HepG2 (cell line): ENCODE data around the gene TBC1D32. TPM values are rescaled to one million over a fixed set of nuclear protein-coding genes. Genes with fewer than 3 reads are reported as not detected.

ENCODE experiments used
- ATAC-seq: fragments of 200-7000 bp; cut with Tn5 transposase; 3 replicates; pipeline ENCODE4 v1.9.1; 2020; ENCODE audit warnings: mild to moderate bottlenecking, moderate library complexity
- BruUV-seq: library from RNA; stranded (reverse); fragments of 400-500 nt; replicated peaks from 2 replicates; lab custom pipeline; 2021; lab: Mats Ljungman, UMichigan
- CTCF ChIA-PET: fragments of 300-600 bp; formaldehyde crosslinking; extraction: SDS; loops from one replicate; lab custom pipeline; 2021; ENCODE audit warnings: low total read pairs, inconsistent platforms, low intra/inter-chr PET ratio; lab: Yijun Ruan, JAX
- POLR2A ChIA-PET: fragments of 350-600 bp; sonication (Branson Sonifier 250); formaldehyde crosslinking; loops from one replicate; lab custom pipeline; 2020; ENCODE audit warnings: antibody characterized with exemption, inconsistent platforms; lab: Yijun Ruan, JAX
- DNase-seq: peaks from one replicate; pipeline ENCODE4 v3.0.0-alpha.2; 2015; ENCODE audit warnings: low spot score
- FAIRE-seq: peaks from 3 replicates; lab custom pipeline; 2011; peaks lifted over from hg19 to GRCh38; lab: Jason Lieb, UNC
- H2AFZ ChIP-seq: one replicate; pipeline ENCODE4 v1.6.1; 2011; ENCODE audit warnings: low read length, inconsistent platforms
- H3K27ac ChIP-seq: fragments of 300-600 bp; 3 replicates; pipeline ENCODE4 v1.8.0; 2011; ENCODE audit warnings: mixed run types, mild to moderate bottlenecking, mixed read lengths, low read length, inconsistent platforms; ENCODE audit not compliant: insufficient read depth; ENCODE audit errors: extremely low read length
- H3K27me3 ChIP-seq, 2 experiments: fragments of 200-600 bp in 1 of 2; 2 replicates in 1 of 2; 3 replicates in 1 of 2; pipeline versions ENCODE4 v1.6.0 to v1.8.0; 2011; ENCODE audit warnings: low read length in 2 of 2, mild to moderate bottlenecking in 2 of 2, moderate library complexity in 2 of 2, inconsistent platforms in 1 of 2; ENCODE audit not compliant: insufficient read depth in 2 of 2, control insufficient read depth in 1 of 2
- H3K36me3 ChIP-seq, 2 experiments: fragments of 200-600 bp in 1 of 2; replicated peaks in 1 of 2; 2 replicates in 1 of 2; 3 replicates in 1 of 2; pipeline versions ENCODE4 v1.5.1 to v1.8.0; 2011; ENCODE audit warnings: low read length in 2 of 2, inconsistent platforms in 1 of 2; ENCODE audit not compliant: insufficient read depth in 2 of 2, control insufficient read depth in 1 of 2
- H3K4me1 ChIP-seq: 2 replicates; pipeline ENCODE4 v1.5.1; 2012; ENCODE audit warnings: low read length, inconsistent platforms; ENCODE audit not compliant: insufficient read depth
- H3K4me2 ChIP-seq: 2 replicates; pipeline ENCODE4 v1.6.0; 2011; ENCODE audit warnings: low read depth, low read length, inconsistent platforms
- H3K4me3 ChIP-seq, 3 experiments: fragments of 200-600 bp in 1 of 3; sonication (generic), shearing (Covaris generic) in 1 of 3; replicated peaks in 1 of 3; 2 replicates each; pipeline ENCODE4 v1.5.1; 2011 to 2016; ENCODE audit warnings: low read length in 3 of 3, inconsistent platforms in 2 of 3, low read depth in 2 of 3, mild to moderate bottlenecking in 2 of 3, control low read depth in 1 of 3, mixed read lengths in 1 of 3; ENCODE audit not compliant: insufficient read depth in 1 of 3
- H3K79me2 ChIP-seq: one replicate; pipeline ENCODE4 v1.6.1; 2011; ENCODE audit warnings: low read length, inconsistent platforms; ENCODE audit not compliant: insufficient read depth
- H3K9ac ChIP-seq: 2 replicates; pipeline ENCODE4 v1.6.0; 2011; ENCODE audit warnings: mild to moderate bottlenecking, low read depth, low read length, inconsistent platforms; ENCODE audit not compliant: insufficient read depth
- H3K9me3 ChIP-seq: 2 replicates; pipeline ENCODE4 v1.5.1; 2012; ENCODE audit warnings: mild to moderate bottlenecking, low read length
- H4K20me1 ChIP-seq: 2 replicates; pipeline ENCODE4 v1.6.0; 2011; ENCODE audit warnings: inconsistent platforms, mild to moderate bottlenecking, low read length, moderate library complexity; ENCODE audit not compliant: insufficient read depth
- HES4 ChIP-seq: sonication (generic); formaldehyde crosslinking; IDR thresholded peaks from 2 replicates; pipeline ENCODE4 v1.9.0; 2021; ENCODE audit warnings: mild to moderate bottlenecking, missing genetic modification reagents, borderline replicate concordance
- NR1H2 ChIP-seq: sonication (generic); formaldehyde crosslinking; IDR thresholded peaks from 2 replicates; pipeline ENCODE4 v1.8.1; 2022; ENCODE audit warnings: low read depth, missing genetic modification reagents, borderline replicate concordance
- PAXIP1 ChIP-seq: sonication (generic); formaldehyde crosslinking; conservative IDR thresholded peaks from 2 replicates; pipeline ENCODE4 v1.4.0; 2020; ENCODE audit warnings: mild to moderate bottlenecking, missing genetic modification reagents, moderate library complexity
- ZBTB4 ChIP-seq: sonication (generic); formaldehyde crosslinking; IDR thresholded peaks from 2 replicates; pipeline ENCODE4 v1.4.0; 2020; ENCODE audit warnings: missing genetic modification reagents, mild to moderate bottlenecking, borderline replicate concordance
- ZFP37 ChIP-seq: sonication (generic); formaldehyde crosslinking; IDR thresholded peaks from 2 replicates; pipeline ENCODE4 v1.4.0; 2020; ENCODE audit warnings: missing genetic modification reagents, borderline replicate concordance
- ZNF124 ChIP-seq: sonication (generic); formaldehyde crosslinking; IDR thresholded peaks from 2 replicates; pipeline ENCODE4 v1.4.0; 2020; ENCODE audit warnings: missing genetic modification reagents
- ZNF589 ChIP-seq: sonication (generic); formaldehyde crosslinking; conservative IDR thresholded peaks from 2 replicates; pipeline ENCODE4 v1.8.0; 2022; ENCODE audit warnings: mild to moderate bottlenecking, moderate library complexity, missing genetic modification reagents
- WGBS: methylation state at CpG from one replicate; pipeline ENCODE4 v1.1.6; 2017; ENCODE audit warnings: low lambda C conversion rate; 5-methylcytosine and 5-hydroxymethylcytosine counted together
- in situ Hi-C: cut with HindIII; loops from 2 replicates; pipeline ENCODE4 v1.10.0; 2017; ENCODE audit warnings: low pct_unique_long_range_greater_than_20kb; ENCODE audit not compliant: extremely low pct_ligation_motif_present
- intact Hi-C: fragments of 100-400 bp; cut with micrococcal nuclease; formaldehyde crosslinking; loops from one replicate; pipeline ENCODE4 v1.10.0; 2022; ENCODE audit not compliant: unreplicated experiment
- polyA plus RNA-seq, 8 experiments: library from polyadenylated mRNA; depleted of rRNA in 3 of 8; stranded (reverse) in 7 of 8; unstranded in 1 of 8; fragments of >200 nt; fragmentation: Illumina TruSeq in 4 of 8; extraction: Trizol in 4 of 8; gene quantifications; 2 replicates each; pipeline versions ENCODE4 v1.2.1 to v1.2.3, GENCODE V29; 2011 to 2016; ENCODE audit warnings: low read depth in 4 of 8, missing spikeins in 1 of 8, mixed read lengths in 1 of 8; ENCODE audit not compliant: insufficient read depth in 1 of 8
- total RNA-seq, 5 experiments: library from RNA; depleted of rRNA; stranded (reverse); fragments of >200 nt; fragmentation: Illumina TruSeq; extraction: Trizol; gene quantifications; 2 replicates each; pipeline ENCODE4 v1.2.3, GENCODE V29; 2016; ENCODE audit warnings: low read depth in 1 of 5

Gene TBC1D32
- total and polyA plus RNA-seq, 2 of the 13 experiments (the other 11 are each of a cell fraction or from before 2014, with no cell fraction given), result 2.0 to 4.8 TPM

GRCh38 chr6:121033091-121033490 lies 301.2 kb downstream of the TBC1D32 start (continued):
- no peak for TF ChIP-seq ZBTB4 (CRISPR knock-in tag)
- no peak for TF ChIP-seq HES4 (CRISPR knock-in tag)

- no peak for ATAC-seq
- no peaks in the 10 kb centered on the region for H4K20me1 ChIP-seq
- ChIA-PET POLR2A (no interaction called here), CTCF (no interaction called here)
- 4% methylated on average over 1 of the region's 1 CpG for WGBS
- H3K9me3 ChIP-seq, result no peaks in the 10 kb centered on the region
- no peak overlapping the region for H3K4me2 ChIP-seq
- intact Hi-C loops (no loop called here), in situ Hi-C loops (no loop called here)
- no TSS peak for BruUV-seq
- H3K9ac ChIP-seq, result no peak overlapping the region
- H3K27me3 ChIP-seq, result no peaks in the 10 kb centered on the region
- no peaks in the 10 kb centered on the region for H3K4me1 ChIP-seq
- H3K4me3 ChIP-seq, result no peak overlapping the region
- H3K27ac ChIP-seq, result no peak overlapping the region
- TF ChIP-seq PAXIP1 (CRISPR knock-in tag), result no peak
- TF ChIP-seq ZNF589 (CRISPR knock-in tag), result no peak
- TF ChIP-seq ZNF124 (CRISPR knock-in tag), result no peak
- TF ChIP-seq ZFP37, result no peak
- TF ChIP-seq NR1H2 (CRISPR knock-in tag), result no peak
- no peaks in the 10 kb centered on the region for H3K36me3 ChIP-seq
- H3K79me2 ChIP-seq, result no peaks in the 10 kb centered on the region
- H2AFZ ChIP-seq, result no peak overlapping the region
- no peak for FAIRE-seq
- no peak for DNase-seq
Observed at GRCh38 chr6:121032268-121033006, 301.8 kb downstream of the TBC1D32 start.
